ENCODE data around the gene EDNRA.

GRCh38 chr4:147533331-147533730 lies 52.4 kb downstream of the EDNRA start:
- TF ChIP-seq POLR2A (IDR thresholded peaks at IDR 0.05) (no peak), CTCF (IDR thresholded peaks at IDR 0.05) (no peak)
